HG02763 (cell line): Measurements from ENCODE around the gene QSOX1.

Experiments
- ATAC-seq: cut with Tn5 transposase; IDR thresholded peaks from one replicate; pipeline ENCODE4 v1.9.1; 2021; ENCODE audit warnings: mild to moderate bottlenecking, moderate library complexity; ENCODE audit not compliant: unreplicated experiment

Gene QSOX1

DNA sequence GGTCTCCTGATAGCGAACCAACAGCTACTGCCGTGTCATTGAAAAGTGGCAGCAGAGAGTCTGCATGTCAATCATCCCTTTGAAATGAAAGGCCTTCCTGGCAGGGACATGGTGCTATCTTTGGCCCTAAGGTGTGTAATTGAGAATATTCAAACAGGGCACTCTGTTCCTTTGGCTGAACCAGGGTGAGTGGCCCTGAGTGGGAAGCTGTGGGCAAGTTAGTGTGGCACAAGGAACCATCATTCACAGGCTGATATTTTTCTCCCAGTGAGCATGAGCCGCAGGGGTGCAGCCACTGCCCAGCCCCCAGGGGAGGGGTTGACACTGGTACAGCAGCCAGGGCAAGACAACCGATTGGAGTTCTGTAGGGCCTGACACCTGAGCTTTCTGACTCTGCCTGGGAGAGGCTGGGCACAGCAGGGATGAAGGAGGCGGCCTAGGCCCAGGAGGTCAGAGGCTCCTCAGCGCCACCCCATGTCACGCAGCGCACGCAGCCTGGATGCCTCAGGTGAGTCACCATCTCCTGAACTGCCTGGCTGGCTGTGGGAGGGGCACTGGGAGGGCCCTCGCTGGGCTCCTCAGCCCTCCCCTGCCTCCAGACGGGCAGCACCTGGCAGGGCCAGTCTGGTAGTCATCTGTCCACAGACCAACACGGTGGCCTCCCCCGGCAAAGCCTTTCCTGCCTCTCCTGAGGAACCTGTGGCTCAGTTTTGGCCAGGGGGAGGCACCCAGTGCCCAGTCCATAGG is 13.2 kb downstream of the QSOX1 start:
- ATAC-seq, result no peak

GRCh38 chr1:180168786-180169639 is 14.3 kb downstream of the QSOX1 start:
- ATAC-seq, result peak; percentile 70

- ATAC-seq, result no peak
Measured at GRCh38 chr1:180169640-180170195, 15.0 kb downstream of the QSOX1 start.

DNA sequence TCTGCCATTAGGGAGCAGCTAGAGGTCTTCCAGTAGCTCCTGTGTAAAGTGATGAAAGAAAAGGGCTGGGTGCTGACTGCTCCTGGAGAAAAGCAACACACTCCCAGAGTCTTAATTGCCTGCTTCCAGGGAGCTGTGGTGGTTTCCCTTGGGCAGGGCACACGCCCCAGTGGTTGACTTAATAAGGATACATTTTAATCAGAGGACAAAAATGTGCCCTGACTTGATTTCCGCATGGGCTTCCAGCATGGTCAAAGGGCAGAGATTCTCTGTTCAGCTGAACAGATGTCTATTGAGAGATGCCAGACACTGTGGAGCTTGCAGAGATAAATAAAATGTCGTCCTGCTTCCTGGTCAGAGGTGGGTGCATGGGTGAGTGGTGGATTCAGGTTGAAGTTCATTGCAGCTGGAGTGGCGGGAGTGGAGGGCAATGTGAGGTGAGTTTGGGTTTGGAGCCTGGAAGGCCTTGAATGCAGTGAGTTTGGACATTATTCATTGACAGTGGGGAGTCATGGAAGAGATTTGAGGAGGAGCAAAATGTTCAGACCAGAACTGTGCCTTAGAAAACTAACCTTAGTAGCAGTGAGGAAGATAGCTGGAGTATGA is 16.0 kb downstream of the QSOX1 start:
- ATAC-seq, result no peak

DNA sequence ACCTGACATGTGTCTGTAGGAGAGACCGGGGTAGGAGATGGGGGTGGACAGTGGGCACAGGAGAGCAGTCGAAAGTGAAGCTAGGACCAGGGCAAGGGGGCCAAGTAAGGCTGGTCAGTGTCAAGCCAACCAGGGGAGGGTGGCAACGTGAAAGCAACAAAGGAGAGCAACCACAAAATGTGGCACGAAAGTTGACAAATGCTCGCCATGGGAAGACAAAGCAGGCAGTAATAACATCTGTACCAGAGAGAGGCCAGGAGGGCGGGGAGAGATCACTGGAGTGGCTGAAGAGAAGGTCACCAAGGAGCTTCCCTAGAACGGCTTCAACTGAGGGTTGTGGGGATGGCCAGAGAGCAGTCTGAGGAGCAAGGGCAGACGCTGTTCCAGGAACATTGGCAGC is 17.0 kb downstream of the QSOX1 start:
- ATAC-seq, result no peak

DNA sequence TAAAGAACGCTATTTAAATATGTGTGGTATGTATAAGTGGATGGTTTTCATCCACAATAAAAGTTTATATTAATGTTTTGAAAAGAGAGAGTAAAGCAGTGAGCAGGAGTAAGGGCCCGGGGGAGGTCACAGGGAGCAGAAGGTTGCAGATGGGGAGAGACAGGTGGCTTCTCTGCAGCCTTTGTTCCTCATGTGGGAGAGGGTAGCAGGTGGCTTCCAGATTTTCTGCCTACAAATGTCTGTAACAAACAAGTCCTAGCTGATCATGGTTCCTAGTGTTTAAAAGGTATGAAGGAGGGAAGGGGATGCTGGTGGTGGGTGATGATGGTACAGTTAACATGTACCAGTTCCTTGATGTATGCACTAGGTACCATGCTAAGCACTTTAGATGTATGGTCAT is 18.8 kb downstream of the QSOX1 start:
- no peak for ATAC-seq

GRCh38 chr1:180173952-180174351 is 19.3 kb downstream of the QSOX1 start:
- ATAC-seq, result no peak

- ATAC-seq, result no peak
Measured at GRCh38 chr1:180175291-180175690, 20.6 kb downstream of the QSOX1 start.

GRCh38 chr1:180175806-180176205 is 21.1 kb downstream of the QSOX1 start:
- no peak for ATAC-seq

DNA sequence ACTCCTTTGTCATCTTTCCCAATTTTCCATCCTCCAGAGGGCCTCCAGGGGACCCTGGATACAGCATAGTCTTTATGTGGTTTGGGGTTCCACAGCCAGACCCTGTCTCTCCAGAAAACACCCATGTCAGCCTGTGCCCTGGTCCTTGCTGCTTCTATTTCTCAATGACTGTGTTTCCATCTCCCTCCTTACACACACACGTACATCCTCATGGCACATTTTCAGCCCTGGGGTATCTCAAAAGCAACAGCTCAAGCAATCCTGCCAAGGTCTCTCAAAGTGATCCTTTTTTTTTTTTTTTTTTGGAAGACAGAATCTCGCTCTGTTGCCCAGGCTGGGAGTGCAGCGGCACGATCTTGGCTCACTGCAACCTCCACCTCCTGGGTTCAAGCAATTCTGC is 22.3 kb downstream of the QSOX1 start:
- no peak for ATAC-seq

DNA sequence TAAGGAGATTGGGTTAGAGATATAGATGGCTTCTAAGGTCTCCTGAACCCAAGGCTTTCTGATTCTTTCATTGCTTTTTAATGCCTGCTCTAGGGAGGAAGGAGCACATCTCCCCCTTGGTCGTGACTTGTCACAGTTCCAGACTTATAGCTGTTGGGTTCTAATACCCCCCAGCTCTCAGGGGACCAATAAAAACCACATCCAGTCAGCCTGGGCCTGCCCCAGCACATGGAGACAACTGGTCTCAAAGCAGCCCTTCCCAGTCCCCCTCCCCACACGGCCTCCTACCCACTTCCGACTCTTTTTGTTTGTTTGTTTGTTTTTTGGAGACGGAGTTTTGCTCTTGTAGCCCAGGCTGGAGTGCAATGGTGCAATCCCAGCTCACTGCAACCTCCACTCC is 23.3 kb downstream of the QSOX1 start:
- ATAC-seq, result no peak

GRCh38 chr1:180178511-180179161 is 24.0 kb downstream of the QSOX1 start:
- ATAC-seq, result no peak

DNA sequence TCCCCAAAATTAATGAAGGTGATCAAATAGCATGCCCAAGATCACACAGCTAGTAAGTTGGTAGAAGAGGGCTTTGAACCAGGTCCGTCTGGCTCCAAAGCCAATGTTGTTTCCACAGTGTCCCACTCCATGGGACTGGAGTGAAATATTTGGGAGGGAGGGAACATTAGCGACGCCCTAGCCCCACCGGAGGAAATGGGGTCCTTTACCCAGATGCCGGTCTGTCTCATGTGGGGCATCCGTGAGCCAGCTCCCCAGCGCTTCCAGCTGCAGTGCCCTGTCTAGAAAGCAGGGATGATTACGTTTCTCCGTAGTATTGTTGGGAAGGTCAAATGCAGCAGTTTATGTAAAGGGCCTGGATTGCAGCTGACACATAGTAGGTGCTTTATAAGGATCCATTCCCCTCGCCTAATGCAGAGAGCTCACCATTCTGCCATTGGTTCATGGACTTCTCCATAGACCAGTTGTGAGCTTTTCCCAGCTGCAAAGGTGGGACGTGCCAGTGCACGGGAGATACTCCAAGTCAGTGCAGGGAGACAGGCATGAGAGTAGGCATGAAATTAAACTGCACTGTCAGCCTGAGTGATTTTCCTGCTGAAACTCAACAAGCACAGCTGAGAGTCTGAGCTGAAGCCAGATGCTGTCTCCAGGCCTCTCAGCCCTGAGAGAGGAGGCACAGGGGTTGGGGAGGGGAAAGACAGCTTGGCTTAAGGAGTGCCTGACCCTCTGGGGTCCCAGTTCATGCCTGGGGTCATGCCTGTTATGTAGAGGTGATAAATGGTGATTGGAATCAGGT is 24.7 kb downstream of the QSOX1 start:
- ATAC-seq, result no peak

GRCh38 chr1:180181048-180181447 is 26.4 kb downstream of the QSOX1 start:
- ATAC-seq, result no peak

DNA sequence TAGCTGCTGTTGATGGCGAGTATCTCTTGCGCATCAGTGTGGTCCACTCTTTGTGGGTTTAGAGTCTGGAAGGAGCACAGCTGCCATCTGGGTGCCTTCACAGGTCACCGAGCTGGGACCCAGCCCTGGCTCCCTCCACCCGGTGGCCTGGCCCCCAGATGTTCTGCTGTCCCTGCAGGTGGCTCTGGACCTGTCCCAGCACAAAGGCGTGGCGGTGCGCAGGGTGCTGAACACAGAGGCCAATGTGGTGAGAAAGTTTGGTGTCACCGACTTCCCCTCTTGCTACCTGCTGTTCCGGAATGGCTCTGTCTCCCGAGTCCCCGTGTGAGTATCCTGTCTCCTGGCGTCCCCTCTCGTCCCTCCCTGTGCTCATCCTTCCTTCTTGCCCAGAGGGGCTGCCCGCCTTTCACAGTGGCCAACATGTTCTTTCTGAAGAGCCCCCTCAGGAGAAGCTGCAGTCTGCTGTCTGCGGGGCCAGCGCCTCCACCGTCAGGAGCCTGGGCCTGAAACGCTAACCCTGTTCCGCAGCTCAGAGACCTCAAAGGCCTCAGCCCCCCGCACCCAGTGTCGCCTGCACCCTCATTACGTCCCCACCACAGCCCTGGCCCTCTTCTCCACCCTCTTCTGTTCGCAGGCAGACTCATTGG is 27.4 kb downstream of the QSOX1 start:
- ATAC-seq, result no peak

DNA sequence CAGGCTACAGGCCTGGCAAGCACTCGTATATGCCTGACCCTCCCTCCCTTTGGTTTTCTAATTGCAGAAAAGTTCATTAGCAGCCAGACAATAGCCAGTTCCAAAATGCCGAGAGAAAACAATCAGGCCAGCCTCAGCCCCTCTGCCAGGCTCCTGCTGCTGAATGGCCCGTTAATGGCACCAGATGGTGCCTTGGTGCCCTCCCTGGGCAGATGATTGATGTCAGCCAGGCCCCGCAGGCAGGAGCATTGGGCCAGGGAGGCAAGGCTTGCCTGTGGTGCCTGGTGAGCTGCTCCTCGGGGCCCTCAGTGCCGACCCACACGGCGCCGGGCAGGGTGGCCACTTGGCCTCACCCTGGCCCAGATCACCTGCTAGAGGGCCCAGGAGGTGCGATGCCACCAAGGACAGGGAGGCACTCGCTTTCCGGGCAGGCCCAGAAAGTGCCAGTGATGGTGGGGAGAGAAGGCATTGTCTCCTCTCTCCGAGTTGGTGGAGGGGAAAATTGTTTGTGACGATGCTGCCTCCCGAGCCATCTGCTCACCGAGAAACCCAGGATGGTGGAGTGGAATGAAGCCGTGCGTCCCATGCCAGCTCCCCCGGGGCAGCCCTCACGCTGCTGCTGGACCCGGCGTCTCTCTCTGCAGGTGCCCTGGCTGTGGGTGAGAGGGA is 28.1 kb downstream of the QSOX1 start:
- ATAC-seq, result no peak

- no peak for ATAC-seq
Measured at GRCh38 chr1:180183426-180183825, 28.8 kb downstream of the QSOX1 start.

GRCh38 chr1:180184041-180184440 is 29.4 kb downstream of the QSOX1 start:
- ATAC-seq, result no peak

- no peak for ATAC-seq
Measured at GRCh38 chr1:180185281-180185680, 30.6 kb downstream of the QSOX1 start.
